GM23338 (cell line): Measurements from ENCODE around the gene TNNI2. TPM values are rescaled to one million over a fixed set of nuclear protein-coding genes. Genes with fewer than 3 reads are reported as not detected.
A peak's percentile ranks its signal among the peaks of the same experiment; 100 is the strongest.

Experiments used
- ATAC-seq: fragments of 200-7000 bp; cut with Tn5 transposase; 3 replicates; pipeline ENCODE4 v1.9.1; 2020
- DNase-seq: peaks from one replicate; pipeline ENCODE4 v3.0.0-alpha.2; 2015; ENCODE audit warnings: low spot score
- H2AFZ ChIP-seq: fragments of 200-600 bp; sonication (generic); 2 replicates; pipeline ENCODE4 v1.8.0; 2016; ENCODE audit warnings: antibody characterized with exemption, mild to moderate bottlenecking, moderate library complexity
- H3F3A ChIP-seq: fragments of 200-600 bp; sonication (generic); replicated peaks from 2 replicates; pipeline ENCODE4 v1.8.0; 2017; ENCODE audit warnings: antibody characterized with exemption, mixed run types, low read depth
- H3K27ac ChIP-seq: fragments of 200-600 bp; sonication (generic); 2 replicates; pipeline ENCODE4 v1.6.1; 2016; ENCODE audit warnings: low read depth
- H3K27me3 ChIP-seq: fragments of 200-600 bp; sonication (generic); 2 replicates; pipeline ENCODE4 v1.8.0; 2016; ENCODE audit warnings: mild to moderate bottlenecking, mixed run types, moderate library complexity; ENCODE audit not compliant: insufficient read depth
- H3K36me3 ChIP-seq: fragments of 200-600 bp; sonication (generic); 2 replicates; pipeline ENCODE4 v1.8.0; 2016; ENCODE audit warnings: mild to moderate bottlenecking; ENCODE audit not compliant: insufficient read depth
- H3K4me1 ChIP-seq: fragments of 200-600 bp; sonication (generic); 2 replicates; pipeline ENCODE4 v1.8.0; 2016; ENCODE audit warnings: mild to moderate bottlenecking, moderate library complexity; ENCODE audit not compliant: insufficient read depth
- H3K4me2 ChIP-seq: fragments of 200-600 bp; sonication (generic); 2 replicates; pipeline ENCODE4 v1.7.1; 2017; ENCODE audit warnings: mixed run types
- H3K4me3 ChIP-seq: fragments of 200-600 bp; sonication (generic); 2 replicates; pipeline ENCODE4 v1.6.1; 2016; ENCODE audit warnings: mixed run types
- H3K79me2 ChIP-seq: fragments of 200-600 bp; sonication (generic); replicated peaks from 2 replicates; pipeline ENCODE4 v1.8.0; 2017; ENCODE audit warnings: mild to moderate bottlenecking; ENCODE audit not compliant: insufficient read depth
- H3K9me2 ChIP-seq: fragments of 200-600 bp; sonication (generic); 2 replicates; pipeline ENCODE4 v1.8.0; 2017; ENCODE audit not compliant: insufficient read depth
- H4K20me1 ChIP-seq: fragments of 200-600 bp; sonication (generic); replicated peaks from 2 replicates; pipeline ENCODE4 v1.8.0; 2017; ENCODE audit warnings: mild to moderate bottlenecking; ENCODE audit not compliant: insufficient read depth
- H3K27ac Mint-ChIP-seq: 2 replicates; pipeline ENCODE4 v1.8.0; 2020; ENCODE audit warnings: inconsistent platforms, mild to moderate bottlenecking, moderate library complexity, mixed read lengths
- H3K27me3 Mint-ChIP-seq: 3 replicates; pipeline ENCODE4 v1.8.0; 2022; ENCODE audit warnings: low read depth, mild to moderate bottlenecking, moderate library complexity, mixed read lengths, inconsistent platforms; ENCODE audit not compliant: insufficient read depth, poor library complexity
- H3K36me3 Mint-ChIP-seq: 3 replicates; pipeline ENCODE4 v1.8.0; 2021; ENCODE audit warnings: low read depth, mild to moderate bottlenecking, inconsistent platforms, moderate library complexity, mixed read lengths
- H3K4me1 Mint-ChIP-seq: 3 replicates; pipeline ENCODE4 v1.8.0; 2020; ENCODE audit warnings: mild to moderate bottlenecking, inconsistent platforms, mixed read lengths
- H3K4me3 Mint-ChIP-seq: 3 replicates; pipeline ENCODE4 v1.8.0; 2021; ENCODE audit warnings: moderate library complexity, mild to moderate bottlenecking, inconsistent platforms, mixed read lengths
- H3K9me3 Mint-ChIP-seq: 3 replicates; pipeline ENCODE4 v1.8.0; 2020; ENCODE audit warnings: moderate library complexity, mild to moderate bottlenecking, inconsistent platforms, mixed read lengths
- EZH2phosphoT487 ChIP-seq: fragments of 200-600 bp; sonication (generic); IDR thresholded peaks from one replicate; pipeline ENCODE4 v1.8.1; 2018; ENCODE audit warnings: antibody characterized with exemption; ENCODE audit not compliant: unreplicated experiment
- NANOG ChIP-seq: IDR thresholded peaks from 2 replicates; pipeline ENCODE4 v1.6.1; 2016; ENCODE audit warnings: antibody characterized with exemption, borderline replicate concordance
- STAT1 ChIP-seq: IDR thresholded peaks from one replicate; pipeline ENCODE4 v1.6.1; 2016; ENCODE audit warnings: antibody characterized with exemption; ENCODE audit not compliant: unreplicated experiment
- ZNF331 ChIP-seq: fragments of 250-450 bp; sonication (Bioruptor Pico); IDR thresholded peaks from 2 replicates; pipeline ENCODE4 v1.5.0; 2020; ENCODE audit warnings: low read depth, mild to moderate bottlenecking, moderate library complexity
- ZNF462 ChIP-seq: fragments of 250-450 bp; sonication (Bioruptor Pico); IDR thresholded peaks from 2 replicates; pipeline ENCODE4 v1.5.0; 2020; ENCODE audit warnings: mild to moderate bottlenecking, moderate library complexity
- polyA plus RNA-seq: library from polyadenylated mRNA; unstranded; fragments of >200 nt; fragmentation: Nextera tagmentation; extraction: Ambion mirVana; gene quantifications from 2 replicates; pipeline ENCODE4 v1.2.1, GENCODE V29; 2016
- total RNA-seq: library from RNA; depleted of rRNA; stranded (reverse); fragments of >200 nt; shearing (Covaris generic); gene quantifications from 2 replicates; pipeline ENCODE4 v1.2.3, GENCODE V29; 2014
- TF ChIP-seq, protein P1 (sequence below): IDR thresholded peaks from one replicate; pipeline ENCODE4 v1.6.1; 2018; ENCODE audit warnings: antibody characterized with exemption; ENCODE audit not compliant: unreplicated experiment

Gene TNNI2
- total and polyA plus RNA-seq, 2 experiments from 2014 or later: not detected

DNA sequence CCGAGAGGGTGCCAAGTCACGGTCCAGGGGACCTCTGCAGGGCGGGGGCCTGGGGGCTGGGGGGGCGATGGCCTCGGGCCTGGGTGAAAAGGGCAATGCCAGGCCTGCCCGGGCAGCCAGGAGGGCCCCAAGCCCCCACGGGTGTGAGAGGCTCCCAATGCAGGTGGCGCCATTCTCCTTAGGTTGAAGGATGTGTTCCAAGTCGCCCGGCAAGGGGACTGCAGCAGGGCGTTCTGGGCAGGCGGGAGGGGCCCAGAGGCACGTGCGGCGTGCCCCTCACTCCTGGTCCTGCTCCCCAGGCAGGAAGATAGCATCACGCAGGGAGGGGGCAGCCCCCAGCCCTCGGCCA is 730 bp upstream of the TNNI2 start:
- Histone ChIP-seq H2AFZ (peak overlapping the region; percentile 76; the same call in 1 of the 2 replicates), H3K36me3 (no peaks in the 10 kb centered on the region), H3K9me2 (no peaks in the 10 kb centered on the region), H3K4me3 (no peak overlapping the region), H3K27ac (no peak overlapping the region), H4K20me1 (no peaks in the 10 kb centered on the region), H3K27me3 (no peaks in the 10 kb centered on the region), H3K4me1 (no peaks in the 10 kb centered on the region), H3F3A (no peaks in the 10 kb centered on the region), H3K4me2 (no peak overlapping the region), H3K79me2 (no peaks in the 10 kb centered on the region)
- Mint-ChIP-seq H3K9me3 (no peaks in the 10 kb centered on the region), H3K27ac (no peak overlapping the region), H3K36me3 (no peaks in the 10 kb centered on the region), H3K4me1 (0 out of 3 replicates have a peak, but pooled peaks cover 2% of the 10 kb centered on the region), H3K4me3 (no peak overlapping the region), H3K27me3 (peaks cover 3% of the 10 kb centered on the region)
- no peak for DNase-seq
- ATAC-seq: peak; percentile 15
- TF ChIP-seq NANOG: no peak
- TF ChIP-seq, protein P1, sequence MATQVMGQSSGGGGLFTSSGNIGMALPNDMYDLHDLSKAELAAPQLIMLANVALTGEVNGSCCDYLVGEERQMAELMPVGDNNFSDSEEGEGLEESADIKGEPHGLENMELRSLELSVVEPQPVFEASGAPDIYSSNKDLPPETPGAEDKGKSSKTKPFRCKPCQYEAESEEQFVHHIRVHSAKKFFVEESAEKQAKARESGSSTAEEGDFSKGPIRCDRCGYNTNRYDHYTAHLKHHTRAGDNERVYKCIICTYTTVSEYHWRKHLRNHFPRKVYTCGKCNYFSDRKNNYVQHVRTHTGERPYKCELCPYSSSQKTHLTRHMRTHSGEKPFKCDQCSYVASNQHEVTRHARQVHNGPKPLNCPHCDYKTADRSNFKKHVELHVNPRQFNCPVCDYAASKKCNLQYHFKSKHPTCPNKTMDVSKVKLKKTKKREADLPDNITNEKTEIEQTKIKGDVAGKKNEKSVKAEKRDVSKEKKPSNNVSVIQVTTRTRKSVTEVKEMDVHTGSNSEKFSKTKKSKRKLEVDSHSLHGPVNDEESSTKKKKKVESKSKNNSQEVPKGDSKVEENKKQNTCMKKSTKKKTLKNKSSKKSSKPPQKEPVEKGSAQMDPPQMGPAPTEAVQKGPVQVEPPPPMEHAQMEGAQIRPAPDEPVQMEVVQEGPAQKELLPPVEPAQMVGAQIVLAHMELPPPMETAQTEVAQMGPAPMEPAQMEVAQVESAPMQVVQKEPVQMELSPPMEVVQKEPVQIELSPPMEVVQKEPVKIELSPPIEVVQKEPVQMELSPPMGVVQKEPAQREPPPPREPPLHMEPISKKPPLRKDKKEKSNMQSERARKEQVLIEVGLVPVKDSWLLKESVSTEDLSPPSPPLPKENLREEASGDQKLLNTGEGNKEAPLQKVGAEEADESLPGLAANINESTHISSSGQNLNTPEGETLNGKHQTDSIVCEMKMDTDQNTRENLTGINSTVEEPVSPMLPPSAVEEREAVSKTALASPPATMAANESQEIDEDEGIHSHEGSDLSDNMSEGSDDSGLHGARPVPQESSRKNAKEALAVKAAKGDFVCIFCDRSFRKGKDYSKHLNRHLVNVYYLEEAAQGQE: no peak

DNA sequence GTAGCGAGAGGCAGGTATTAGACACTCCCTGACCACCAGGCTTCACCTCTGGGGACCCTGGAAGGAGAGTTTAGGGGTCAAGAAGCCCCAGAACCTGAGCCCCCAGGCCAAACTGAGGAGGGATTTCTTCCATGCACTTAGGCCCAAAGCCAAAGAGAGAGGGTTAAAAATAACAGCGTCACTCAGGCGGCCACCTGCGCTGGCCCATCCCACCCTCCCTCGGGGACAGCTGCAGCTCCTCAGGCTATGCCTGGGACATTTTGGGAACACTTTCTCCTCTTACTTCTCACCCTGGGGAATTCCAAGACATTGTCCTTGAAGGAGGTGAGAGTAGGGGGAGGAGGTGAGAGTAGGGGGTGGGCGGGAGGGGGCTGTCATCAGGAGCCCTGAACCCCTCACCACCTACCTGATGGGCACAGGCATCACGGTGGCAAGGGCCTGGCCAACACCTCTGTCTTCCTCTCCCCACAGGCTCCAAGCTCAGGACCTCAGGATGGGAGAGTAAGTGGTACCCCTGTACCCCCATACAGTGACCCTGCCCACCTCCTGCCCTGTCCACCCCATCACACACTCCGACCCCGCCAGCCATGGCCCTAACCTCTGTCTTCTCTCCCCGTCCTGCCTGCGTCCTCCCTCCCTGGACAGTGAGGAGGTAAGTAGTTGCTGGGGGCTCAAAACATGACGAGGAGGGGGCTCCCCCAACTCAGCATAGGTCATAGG is 583 bp downstream of the TNNI2 start:
- H3K4me1 ChIP-seq: no peaks in the 10 kb centered on the region
- no peaks in the 10 kb centered on the region for H3K4me1 Mint-ChIP-seq
- no peak for DNase-seq
- H3K4me3 ChIP-seq: no peak overlapping the region
- H2AFZ ChIP-seq: no peak overlapping the region
- no peaks in the 10 kb centered on the region for H3K36me3 ChIP-seq
- no peaks in the 10 kb centered on the region for H3K9me2 ChIP-seq
- H3K27ac ChIP-seq: no peak overlapping the region
- H3K4me3 Mint-ChIP-seq: no peak overlapping the region
- H3K79me2 ChIP-seq: no peaks in the 10 kb centered on the region
- H4K20me1 ChIP-seq: no peaks in the 10 kb centered on the region
- no peak overlapping the region for H3K4me2 ChIP-seq
- H3K27ac Mint-ChIP-seq: no peak overlapping the region
- no peaks in the 10 kb centered on the region for H3K9me3 Mint-ChIP-seq
- no peaks in the 10 kb centered on the region for H3K36me3 Mint-ChIP-seq
- no peaks in the 10 kb centered on the region for H3K27me3 ChIP-seq
- no peaks in the 10 kb centered on the region for H3F3A ChIP-seq
- no peak for ATAC-seq
- no peaks in the 10 kb centered on the region for H3K27me3 Mint-ChIP-seq
- TF ChIP-seq ZNF331 (CRISPR knock-in tag): no peak
- TF ChIP-seq STAT1: no peak
- no peak for TF ChIP-seq ZNF462 (CRISPR knock-in tag)
- TF ChIP-seq NANOG: no peak
- TF ChIP-seq, protein P1: no peak
- TF ChIP-seq EZH2phosphoT487: no peak
